ENCODE measurements around the gene RIPOR3. TPM values are rescaled to one million over a fixed set of nuclear protein-coding genes. Genes with fewer than 3 reads are reported as not detected.

Gene RIPOR3
- total and polyA plus RNA-seq, 2 donors from 2014 or later, result 10.5 to 14.6 TPM

DNA sequence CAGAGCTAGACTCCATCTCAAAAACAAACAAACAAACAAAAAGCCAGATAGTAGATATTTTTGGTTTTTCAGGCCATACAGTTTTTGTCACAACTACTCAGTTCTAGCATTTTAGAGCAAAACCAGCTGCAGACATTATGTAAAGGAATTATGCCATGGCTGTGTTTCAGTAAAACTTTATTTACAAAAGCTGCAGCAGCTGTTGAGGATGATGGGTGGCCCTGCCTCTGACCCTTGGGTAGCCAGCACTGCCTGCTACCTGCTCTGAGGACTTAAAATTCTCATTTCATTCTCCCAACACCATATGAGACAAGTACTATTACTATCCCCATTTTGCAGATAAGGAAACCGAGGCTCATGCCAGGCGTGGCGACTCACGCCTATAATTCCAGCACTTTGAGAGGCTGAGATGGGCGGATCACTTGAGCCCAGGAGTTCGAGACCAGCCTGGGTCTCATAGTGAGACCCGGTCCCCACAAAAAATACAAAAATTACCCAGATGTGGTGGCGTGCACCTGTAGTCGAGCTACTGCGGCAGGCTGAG, 56.3 kb downstream of the RIPOR3 start:
- Histone ChIP-seq H3K9ac (ENCODE audit: low read length in 3 of 3) (no peak overlapping the region), H3K27ac (ENCODE audit: low read depth in 2 of 2, low read length in 2 of 2) (no peak overlapping the region), H3K36me3 (ENCODE audit: control insufficient read depth in 2 of 3, insufficient read depth in 3 of 3, low read length in 3 of 3) (no peaks in the 10 kb centered on the region), H3K27me3 (ENCODE audit: control insufficient read depth, insufficient read depth, low read length) (no peaks in the 10 kb centered on the region), H3K4me1 (ENCODE audit: control insufficient read depth in 2 of 3, insufficient read depth in 2 of 3, low read depth in 1 of 3, low read length in 3 of 3) (peaks cover 0 to 17% (median 4%) of the 10 kb centered on the region in 3 donors), H3K4me3 (ENCODE audit: low read length in 3 of 3) (no peak overlapping the region), H3K9me3 (ENCODE audit: control insufficient read depth in 2 of 3, insufficient read depth in 1 of 3, low read length in 3 of 3) (no peaks in the 10 kb centered on the region)
- no peak for DNase-seq
- intact Hi-C loops (cut with DNase I), result no loop called here
- TF ChIP-seq, protein P1, sequence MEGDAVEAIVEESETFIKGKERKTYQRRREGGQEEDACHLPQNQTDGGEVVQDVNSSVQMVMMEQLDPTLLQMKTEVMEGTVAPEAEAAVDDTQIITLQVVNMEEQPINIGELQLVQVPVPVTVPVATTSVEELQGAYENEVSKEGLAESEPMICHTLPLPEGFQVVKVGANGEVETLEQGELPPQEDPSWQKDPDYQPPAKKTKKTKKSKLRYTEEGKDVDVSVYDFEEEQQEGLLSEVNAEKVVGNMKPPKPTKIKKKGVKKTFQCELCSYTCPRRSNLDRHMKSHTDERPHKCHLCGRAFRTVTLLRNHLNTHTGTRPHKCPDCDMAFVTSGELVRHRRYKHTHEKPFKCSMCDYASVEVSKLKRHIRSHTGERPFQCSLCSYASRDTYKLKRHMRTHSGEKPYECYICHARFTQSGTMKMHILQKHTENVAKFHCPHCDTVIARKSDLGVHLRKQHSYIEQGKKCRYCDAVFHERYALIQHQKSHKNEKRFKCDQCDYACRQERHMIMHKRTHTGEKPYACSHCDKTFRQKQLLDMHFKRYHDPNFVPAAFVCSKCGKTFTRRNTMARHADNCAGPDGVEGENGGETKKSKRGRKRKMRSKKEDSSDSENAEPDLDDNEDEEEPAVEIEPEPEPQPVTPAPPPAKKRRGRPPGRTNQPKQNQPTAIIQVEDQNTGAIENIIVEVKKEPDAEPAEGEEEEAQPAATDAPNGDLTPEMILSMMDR (IDR thresholded peaks at IDR 0.05; ENCODE audit: borderline replicate concordance, extremely low read depth, insufficient read depth), result no peak
- no peak for FAIRE-seq

DNA sequence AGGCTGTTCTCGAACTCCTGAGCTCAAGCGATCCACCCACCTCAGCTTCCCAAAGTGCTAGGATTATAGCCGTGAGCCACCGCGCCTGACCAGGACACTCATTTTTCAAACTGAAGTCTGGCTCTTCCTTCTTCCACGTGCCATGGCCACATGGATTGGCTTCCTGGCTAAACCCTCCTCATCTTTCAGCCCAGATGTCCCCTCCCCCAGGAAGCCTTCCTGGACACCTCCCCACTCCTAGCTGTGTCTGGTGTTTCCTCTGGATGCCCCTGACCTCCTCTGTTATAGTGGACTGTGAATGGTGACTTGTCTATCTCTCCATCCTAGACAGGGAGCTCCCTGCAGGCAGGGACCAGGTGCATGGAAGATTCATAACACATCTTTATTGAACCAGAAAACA, 57.2 kb downstream of the RIPOR3 start:
- FAIRE-seq (no peak), DNase-seq (no peak)
- H3K36me3 ChIP-seq (ENCODE audit: control insufficient read depth in 2 of 3, insufficient read depth in 3 of 3, low read length in 3 of 3), result no peaks in the 10 kb centered on the region
- no peak overlapping the region for H3K9ac ChIP-seq (ENCODE audit: low read length in 3 of 3)
- TF ChIP-seq, protein P1 (IDR thresholded peaks at IDR 0.05; ENCODE audit: borderline replicate concordance, extremely low read depth, insufficient read depth), result no peak
- no peaks in the 10 kb centered on the region for H3K27me3 ChIP-seq (ENCODE audit: control insufficient read depth, insufficient read depth, low read length)
- no peaks in the 10 kb centered on the region for H3K9me3 ChIP-seq (ENCODE audit: control insufficient read depth in 2 of 3, insufficient read depth in 1 of 3, low read length in 3 of 3)
- intact Hi-C loops (cut with DNase I), result no loop called here
- H3K4me1 ChIP-seq (ENCODE audit: control insufficient read depth in 2 of 3, insufficient read depth in 2 of 3, low read depth in 1 of 3, low read length in 3 of 3), result peaks cover 0 to 17% (median 4%) of the 10 kb centered on the region in 3 donors
- H3K27ac ChIP-seq (ENCODE audit: low read depth in 2 of 2, low read length in 2 of 2), result no peak overlapping the region
- no peak overlapping the region for H3K4me3 ChIP-seq (ENCODE audit: low read length in 3 of 3)

DNA sequence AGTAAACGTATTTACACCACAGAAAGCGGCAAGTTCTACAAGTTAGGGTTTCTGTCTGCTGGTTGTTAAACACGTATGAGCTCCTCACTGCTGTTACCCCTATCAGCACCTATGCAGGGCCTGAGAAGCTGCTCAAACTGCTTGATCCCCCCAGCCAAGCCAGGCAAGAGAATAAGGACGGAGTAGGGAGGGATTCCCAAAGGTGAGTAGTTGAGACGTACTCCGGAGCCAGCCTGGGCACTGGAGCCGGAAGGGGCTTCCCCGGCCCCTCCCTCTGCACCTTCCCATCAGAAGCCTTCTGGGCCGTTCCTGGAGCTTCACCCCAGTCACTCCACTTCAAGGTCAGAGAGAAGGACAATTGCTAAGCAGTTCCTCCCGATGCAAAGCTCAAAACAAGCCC, 58.0 kb downstream of the RIPOR3 start:
- TF ChIP-seq, protein P1 (IDR thresholded peaks at IDR 0.05; ENCODE audit: borderline replicate concordance, extremely low read depth, insufficient read depth), result no peak
- Histone ChIP-seq H3K4me1 (ENCODE audit: control insufficient read depth in 2 of 3, insufficient read depth in 2 of 3, low read depth in 1 of 3, low read length in 3 of 3) (peaks cover 0 to 17% (median 4%) of the 10 kb centered on the region in 3 donors), H3K9ac (ENCODE audit: low read length in 3 of 3) (no peak overlapping the region), H3K4me3 (ENCODE audit: low read length in 3 of 3) (no peak overlapping the region), H3K27me3 (ENCODE audit: control insufficient read depth, insufficient read depth, low read length) (no peaks in the 10 kb centered on the region), H3K36me3 (ENCODE audit: control insufficient read depth in 2 of 3, insufficient read depth in 3 of 3, low read length in 3 of 3) (no peaks in the 10 kb centered on the region), H3K9me3 (ENCODE audit: control insufficient read depth in 2 of 3, insufficient read depth in 1 of 3, low read length in 3 of 3) (no peaks in the 10 kb centered on the region), H3K27ac (ENCODE audit: low read depth in 2 of 2, low read length in 2 of 2) (no peak overlapping the region)
- no peak for DNase-seq
- no peak for FAIRE-seq
- intact Hi-C loops (cut with DNase I), result no loop called here

DNA sequence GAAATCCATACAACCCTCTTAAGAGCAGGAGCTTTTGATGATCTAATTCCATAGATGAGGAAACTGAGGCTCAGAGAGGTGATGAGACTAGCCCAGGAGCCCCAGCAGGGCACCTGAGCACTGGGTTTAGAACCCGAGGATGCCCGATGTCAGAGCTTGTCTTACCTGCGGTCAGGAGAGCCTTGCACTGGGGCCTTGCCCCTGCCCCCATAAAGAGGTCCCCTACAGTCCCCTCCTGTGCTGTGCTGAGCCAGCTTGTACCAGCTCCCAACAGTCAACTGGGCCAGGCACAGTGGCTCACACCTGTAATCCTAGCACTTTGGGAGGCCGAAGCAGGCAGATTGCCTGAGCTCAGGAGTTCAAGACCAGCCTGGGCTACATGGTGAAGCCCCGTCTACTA, 58.6 kb downstream of the RIPOR3 start:
- H3K9me3 ChIP-seq (ENCODE audit: control insufficient read depth in 2 of 3, insufficient read depth in 1 of 3, low read length in 3 of 3), result no peaks in the 10 kb centered on the region
- H3K36me3 ChIP-seq (ENCODE audit: control insufficient read depth in 2 of 3, insufficient read depth in 3 of 3, low read length in 3 of 3), result no peaks in the 10 kb centered on the region
- H3K9ac ChIP-seq (ENCODE audit: low read length in 3 of 3), result no peak overlapping the region
- no peak for FAIRE-seq
- no peak overlapping the region for H3K4me3 ChIP-seq (ENCODE audit: low read length in 3 of 3)
- no peaks in the 10 kb centered on the region for H3K27me3 ChIP-seq (ENCODE audit: control insufficient read depth, insufficient read depth, low read length)
- H3K27ac ChIP-seq (ENCODE audit: low read depth in 2 of 2, low read length in 2 of 2), result no peak overlapping the region
- peaks cover 0 to 17% (median 4%) of the 10 kb centered on the region in 3 donors for H3K4me1 ChIP-seq (ENCODE audit: control insufficient read depth in 2 of 3, insufficient read depth in 2 of 3, low read depth in 1 of 3, low read length in 3 of 3)
- TF ChIP-seq, protein P1 (IDR thresholded peaks at IDR 0.05; ENCODE audit: borderline replicate concordance, extremely low read depth, insufficient read depth), result no peak
- intact Hi-C loops (cut with DNase I), result no loop called here
- no peak for DNase-seq

All from kidney (tissue), 14 donors.